ENCODE measurements around the gene POPDC2.
"Not testable (repeated sequence)": the region's sequence is repeated elsewhere in the genome, so short reads cannot be mapped to it uniquely, and the experiment has no call there.

Gene POPDC2

DNA sequence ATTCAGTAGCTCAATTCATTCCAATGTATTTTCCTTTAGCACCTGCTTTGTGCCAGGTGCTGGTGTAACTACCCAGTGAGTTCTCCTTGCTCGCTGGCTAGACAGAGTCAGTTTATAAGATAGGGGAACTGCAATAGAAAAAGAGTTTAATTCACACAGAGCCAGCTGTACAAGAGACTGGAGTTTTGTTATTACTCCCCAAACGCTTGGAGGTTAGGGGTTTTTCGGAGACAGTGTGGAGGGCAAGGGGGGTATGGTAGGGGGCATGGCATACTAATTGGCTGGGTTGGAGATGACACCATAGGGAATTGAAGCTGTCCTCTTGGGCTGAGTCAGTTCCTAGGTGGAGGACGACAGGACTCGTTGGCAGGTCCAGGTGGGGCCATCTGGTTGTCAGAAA, 37.0 kb upstream of the POPDC2 start:
- TF ChIP-seq CTCF (IDR thresholded peaks at IDR 0.05; ENCODE audit: borderline replicate concordance, insufficient read depth, low read depth, low read length): no peak

DNA sequence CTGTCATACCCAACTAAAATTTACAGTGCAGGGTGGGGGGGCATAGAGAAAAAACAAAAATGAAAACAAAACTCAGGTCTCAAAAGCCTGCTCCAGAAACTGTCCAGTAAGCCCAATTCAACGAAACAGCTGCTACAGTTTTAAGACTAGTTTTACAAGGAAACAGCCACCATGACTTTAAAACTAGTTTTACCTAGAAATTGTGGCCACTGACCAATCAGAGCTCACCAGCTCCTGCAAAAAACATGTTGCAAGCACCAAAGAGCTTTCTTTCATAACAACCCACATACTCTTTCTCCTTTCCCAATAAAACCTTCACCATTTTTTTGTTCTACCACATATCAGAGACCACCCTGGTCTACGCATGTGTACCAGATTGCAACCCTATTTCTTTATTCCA, 35.1 kb upstream of the POPDC2 start:
- no peak overlapping the region for H3K4me3 ChIP-seq (ENCODE audit: low read depth, low read length)
- no peak for TF ChIP-seq CTCF (IDR thresholded peaks at IDR 0.05; ENCODE audit: borderline replicate concordance, insufficient read depth, low read depth, low read length)

More for the DNA sequence above, 37.0 kb upstream of the POPDC2 start:
- no peak overlapping the region for H3K4me3 ChIP-seq (ENCODE audit: low read depth, low read length)

DNA sequence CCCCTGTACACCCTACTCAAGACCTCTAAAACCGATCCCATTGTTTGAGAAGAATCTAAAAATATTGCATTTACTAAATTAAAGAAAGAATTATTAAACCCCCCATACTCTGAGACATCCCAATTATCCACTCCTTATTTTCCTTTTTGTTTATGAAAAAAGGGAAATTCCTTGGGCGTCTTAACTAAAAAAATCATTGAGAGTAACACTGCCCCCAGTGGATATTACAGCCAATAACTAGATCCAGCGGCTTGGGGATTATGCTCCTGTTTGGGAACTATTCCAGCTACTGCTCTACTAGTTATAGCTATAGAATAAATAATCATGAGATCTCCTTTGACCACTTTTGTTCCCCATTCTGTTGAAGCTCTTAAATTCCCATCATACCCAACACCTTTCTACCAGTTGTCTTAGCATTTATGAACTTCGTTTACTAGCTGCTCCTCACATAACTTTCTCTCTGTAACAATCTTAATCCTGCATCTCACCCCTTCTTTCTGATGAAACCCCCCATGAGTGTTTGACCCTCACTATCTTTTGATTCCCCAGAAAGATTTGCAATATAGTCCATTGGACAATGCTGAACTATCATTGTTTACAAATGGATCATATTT, 29.8 kb upstream of the POPDC2 start:
- no peak overlapping the region for H3K4me3 ChIP-seq (ENCODE audit: low read depth, low read length)
- peak; percentile 29; the same call in 1 of the 2 replicates for TF ChIP-seq CTCF (IDR thresholded peaks at IDR 0.05; ENCODE audit: borderline replicate concordance, insufficient read depth, low read depth, low read length)

- TF ChIP-seq CTCF (IDR thresholded peaks at IDR 0.05; ENCODE audit: borderline replicate concordance, insufficient read depth, low read depth, low read length): no peak
- H3K4me3 ChIP-seq (ENCODE audit: low read depth, low read length): no peak overlapping the region
Measured at GRCh38 chr3:119683421-119683820, 23.0 kb upstream of the POPDC2 start.

GRCh38 chr3:119681279-119681678, 20.9 kb upstream of the POPDC2 start:
- TF ChIP-seq CTCF (IDR thresholded peaks at IDR 0.05; ENCODE audit: borderline replicate concordance, insufficient read depth, low read depth, low read length): peak; percentile 38; the same call in 1 of the 2 replicates
- no peak overlapping the region for H3K4me3 ChIP-seq (ENCODE audit: low read depth, low read length)

DNA sequence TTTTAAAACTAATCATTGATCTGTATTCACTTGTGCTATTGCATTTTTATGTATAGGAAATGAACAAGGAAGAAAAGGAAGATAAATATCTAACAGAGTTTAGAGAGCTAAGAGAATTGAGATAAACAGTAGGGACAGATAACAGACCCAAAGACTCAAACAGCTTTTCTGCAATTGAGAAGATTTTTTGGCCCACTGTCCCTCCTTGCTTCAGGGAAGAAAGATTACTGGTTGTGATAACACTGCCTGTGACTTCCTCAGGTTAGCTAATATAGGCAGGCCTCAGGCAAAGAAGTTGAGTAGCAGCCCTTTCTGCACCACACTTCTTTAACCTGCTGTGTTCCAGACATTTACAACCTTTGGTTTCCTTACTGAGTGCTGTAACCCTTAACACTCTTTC, 19.5 kb upstream of the POPDC2 start:
- no peak for TF ChIP-seq CTCF (IDR thresholded peaks at IDR 0.05; ENCODE audit: borderline replicate concordance, insufficient read depth, low read depth, low read length)
- H3K4me3 ChIP-seq (ENCODE audit: low read depth, low read length): no peak overlapping the region

DNA sequence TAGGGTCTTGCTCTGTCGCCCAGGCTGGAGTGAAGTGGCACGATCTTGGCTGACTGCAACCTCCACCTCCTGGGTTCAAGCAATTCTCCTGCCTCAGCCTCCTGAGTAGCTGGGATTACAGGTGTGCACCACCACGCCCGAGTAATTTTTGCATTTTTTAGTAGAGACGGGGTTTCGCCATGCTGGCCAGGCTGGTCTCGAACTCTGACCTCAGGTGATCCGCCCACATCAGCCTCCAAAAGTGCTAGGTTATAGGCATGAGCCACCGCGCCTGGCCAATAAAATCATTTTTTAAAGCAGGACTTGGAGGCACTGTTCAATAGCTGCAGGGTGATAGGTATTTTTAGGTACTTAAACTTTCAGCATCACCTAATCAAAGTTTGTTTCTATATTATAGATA, 17.8 kb upstream of the POPDC2 start:
- not testable (repeated sequence) for H3K4me3 ChIP-seq (ENCODE audit: low read depth, low read length)

GRCh38 chr3:119677641-119677934, 17.2 kb upstream of the POPDC2 start:
- no peak for TF ChIP-seq CTCF (IDR thresholded peaks at IDR 0.05; ENCODE audit: borderline replicate concordance, insufficient read depth, low read depth, low read length)
- H3K4me3 ChIP-seq (ENCODE audit: low read depth, low read length): peak overlapping the region; percentile 45
